Panc1 (cell line): ENCODE results near the gene ZFAND6. TPM values are rescaled to one million over a fixed set of nuclear protein-coding genes. Genes with fewer than 3 reads are reported as not detected.

Experiments used
- ATAC-seq: fragments of 200-7000 bp; cut with Tn5 transposase; 2 replicates; pipeline ENCODE4 v1.9.1; 2020; ENCODE audit warnings: mild to moderate bottlenecking, moderate library complexity
- BruUV-seq: library from RNA; stranded (reverse); fragments of 400-500 nt; replicated peaks from 2 replicates; lab custom pipeline; 2021; lab: Mats Ljungman, UMichigan
- CTCF ChIA-PET: fragments of 300-600 bp; sonication (Branson Sonifier 250); formaldehyde crosslinking; loops from one replicate; lab custom pipeline; 2022; ENCODE audit warnings: antibody characterized with exemption; lab: Charles Lee
- POLR2A ChIA-PET: fragments of 300-600 bp; sonication (Branson Sonifier 250); formaldehyde crosslinking; loops from one replicate; lab custom pipeline; 2022; ENCODE audit warnings: antibody characterized with exemption; lab: Charles Lee
- DNase-seq: peaks from one replicate; pipeline ENCODE4 v3.0.0-alpha.2; 2010; ENCODE audit warnings: low read depth, low spot score
- H3K27ac ChIP-seq: 2 replicates; pipeline ENCODE4 v1.5.1; 2011; ENCODE audit warnings: mild to moderate bottlenecking, low read length, inconsistent platforms
- H3K27me3 ChIP-seq: fragments of 200-500 bp; sonication (Bioruptor generic); 2 replicates; pipeline ENCODE4 v1.6.0; 2014; ENCODE audit warnings: low read length, inconsistent platforms; ENCODE audit not compliant: control insufficient read depth, insufficient read depth
- H3K36me3 ChIP-seq: fragments of 200-500 bp; sonication (Bioruptor generic); 2 replicates; pipeline ENCODE4 v1.5.1; 2014; ENCODE audit warnings: inconsistent platforms, mild to moderate bottlenecking, low read length, moderate library complexity; ENCODE audit not compliant: control insufficient read depth, insufficient read depth
- H3K4me1 ChIP-seq: 2 replicates; pipeline ENCODE4 v1.5.1; 2011; ENCODE audit warnings: inconsistent platforms, mild to moderate bottlenecking, low read length, moderate library complexity; ENCODE audit not compliant: control insufficient read depth, insufficient read depth
- H3K4me3 ChIP-seq, 2 experiments: 2 replicates each; pipeline ENCODE4 v1.5.1; 2011 to 2012; ENCODE audit warnings: low read depth in 2 of 2, low read length in 2 of 2, mild to moderate bottlenecking in 2 of 2, inconsistent platforms in 1 of 2, moderate library complexity in 1 of 2
- H3K9me3 ChIP-seq: fragments of 200-500 bp; sonication (Bioruptor generic); 2 replicates; pipeline ENCODE4 v1.5.1; 2014; ENCODE audit warnings: low read depth, mild to moderate bottlenecking, inconsistent platforms, low read length, moderate library complexity; ENCODE audit not compliant: control insufficient read depth, insufficient read depth
- CTCF ChIP-seq: fragments of 450-650 bp; IDR thresholded peaks from 2 replicates; pipeline ENCODE4 v1.5.1; 2017; ENCODE audit warnings: mild to moderate bottlenecking
- POLR2AphosphoS5 ChIP-seq: IDR thresholded peaks from 2 replicates; pipeline ENCODE4 v1.6.1; 2012; ENCODE audit warnings: mild to moderate bottlenecking, low read depth, low read length, moderate library complexity
- REST ChIP-seq, 2 experiments: IDR thresholded peaks; 2 replicates each; pipeline ENCODE4 v1.6.1; 2011 to 2012; ENCODE audit warnings: low read depth in 2 of 2, control low read depth in 1 of 2, low read length in 1 of 2, mild to moderate bottlenecking in 1 of 2, moderate library complexity in 1 of 2; ENCODE audit not compliant: insufficient read depth in 1 of 2
- SIN3A ChIP-seq: IDR thresholded peaks from 2 replicates; pipeline ENCODE4 v1.6.1; 2012; ENCODE audit warnings: low read depth, mild to moderate bottlenecking, low read length, moderate library complexity, borderline replicate concordance; ENCODE audit not compliant: insufficient read depth
- TCF7L2 ChIP-seq: IDR thresholded peaks from 2 replicates; pipeline ENCODE4 v1.6.1; 2011; ENCODE audit warnings: mild to moderate bottlenecking, low read depth, low read length, inconsistent platforms
- in situ Hi-C: cut with HindIII; loops from 2 replicates; pipeline ENCODE4 v1.10.0; 2016; ENCODE audit warnings: low sequenced_read_pairs, low pct_unique_long_range_greater_than_20kb
- intact Hi-C: fragments of 100-400 bp; cut with micrococcal nuclease; formaldehyde crosslinking; loops from one replicate; pipeline ENCODE4 v1.10.0; 2022; ENCODE audit not compliant: unreplicated experiment
- total RNA-seq: library from RNA; stranded (reverse); gene quantifications from one replicate; pipeline ENCODE4 v1.2.1, GENCODE V29; 2021; ENCODE audit not compliant: unreplicated experiment

The ZFAND6 gene
- total RNA-seq, 1 experiment from 2014 or later, result 73.0 TPM

DNA sequence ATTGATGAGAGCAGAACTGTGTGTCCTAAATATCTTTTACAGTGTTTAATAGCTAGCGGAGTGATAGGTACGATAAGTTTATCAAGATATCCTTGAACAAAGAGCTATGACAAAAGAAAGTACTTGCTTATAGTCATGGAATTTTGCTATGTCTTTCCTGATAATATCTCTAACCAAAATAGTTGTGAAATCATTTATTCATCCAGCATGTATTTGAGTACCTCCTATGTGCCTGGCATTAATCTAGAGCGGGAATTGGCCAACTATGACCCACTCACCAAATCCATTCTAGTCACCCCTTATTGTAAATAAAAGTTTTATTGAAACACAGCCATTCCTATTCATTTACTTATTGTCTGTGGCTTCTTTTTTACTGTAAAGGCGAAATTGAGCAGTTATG, 46.6 kb downstream of the ZFAND6 start:
- Histone ChIP-seq H3K36me3 (no peaks in the 10 kb centered on the region; the same call in 1 of the 2 replicates), H3K27me3 (no peaks in the 10 kb centered on the region), H3K9me3 (no peaks in the 10 kb centered on the region), H3K27ac (no peak overlapping the region), H3K4me3 (no peak overlapping the region), H3K4me1 (peaks cover 13% of the 10 kb centered on the region; the same call in 1 of the 2 replicates)
- TF ChIP-seq SIN3A, result no peak
- CTCF ChIA-PET, result no interaction called here
- BruUV-seq, result no TSS peak
- in situ Hi-C loops, result no loop called here
- intact Hi-C loops, result no loop called here
- DNase-seq (no peak), ATAC-seq (no peak; the same call in 1 of the 2 replicates)
- POLR2A ChIA-PET, result no interaction called here

DNA sequence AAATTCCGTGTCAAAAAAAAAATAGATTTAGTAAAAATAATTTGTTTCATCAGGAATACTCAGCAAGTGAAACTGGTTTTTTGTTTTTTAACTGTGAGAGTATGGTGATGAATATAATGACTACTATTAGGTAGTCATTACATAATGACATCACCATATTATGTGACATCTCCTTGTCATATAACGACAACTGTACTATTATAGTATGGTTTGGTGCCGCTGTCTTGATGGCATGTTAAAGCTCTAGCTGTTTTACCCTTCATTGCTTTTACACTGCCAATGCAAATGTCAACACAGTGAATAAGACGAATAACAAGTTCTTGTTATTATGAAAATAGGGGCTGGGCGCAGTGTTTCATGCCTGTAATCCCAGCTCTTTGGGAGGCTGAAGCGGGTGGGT, 47.7 kb downstream of the ZFAND6 start:
- H3K27ac ChIP-seq, result no peak overlapping the region
- no peak for TF ChIP-seq REST (IDR thresholded peaks at IDR 0.05; ENCODE audit: insufficient read depth in 1 of 2, low read depth in 2 of 2, low read length in 1 of 2)
- no peak for TF ChIP-seq CTCF
- TF ChIP-seq SIN3A, result no peak
- no peak for TF ChIP-seq TCF7L2
- TF ChIP-seq POLR2AphosphoS5, result no peak
- ChIA-PET CTCF (interaction anchor here (0.6 kb wide), 1 partner anchor 44 kb away, joined by 6 read pairs; no protein-coding TSS in a partner anchor), POLR2A (no interaction called here)
- no TSS peak for BruUV-seq
- DNase-seq (no peak), ATAC-seq (no peak)
- H3K4me1 ChIP-seq, result peaks cover 13% of the 10 kb centered on the region; the same call in 1 of the 2 replicates
- in situ Hi-C loops, result no loop called here
- no peaks in the 10 kb centered on the region for H3K9me3 ChIP-seq
- H3K27me3 ChIP-seq, result no peaks in the 10 kb centered on the region
- no peaks in the 10 kb centered on the region; the same call in 1 of the 2 replicates for H3K36me3 ChIP-seq
- intact Hi-C loops, result no loop called here
- no peak overlapping the region for H3K4me3 ChIP-seq

DNA sequence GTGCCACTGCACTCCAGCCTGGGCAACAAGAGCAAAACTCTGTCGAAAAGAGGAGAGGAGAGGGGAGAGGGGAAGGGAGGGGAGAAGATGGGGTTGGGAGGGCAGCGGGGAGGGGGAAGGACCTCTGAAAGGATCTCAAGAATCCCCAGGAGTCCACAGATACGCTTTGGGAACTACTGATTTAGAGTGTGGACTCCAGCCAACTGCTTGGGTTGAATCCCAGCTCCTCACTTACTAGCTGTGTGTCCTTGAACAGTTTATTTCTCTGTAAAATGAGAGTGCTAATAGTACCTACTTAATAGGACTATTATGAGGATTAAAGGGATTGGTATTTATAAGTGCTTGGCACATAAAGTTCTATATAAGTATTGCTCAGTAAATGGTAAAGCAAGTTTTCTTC, 48.3 kb downstream of the ZFAND6 start:
- TF ChIP-seq TCF7L2 (no peak), REST (IDR thresholded peaks at IDR 0.05; ENCODE audit: insufficient read depth in 1 of 2, low read depth in 2 of 2, low read length in 1 of 2) (no peak), CTCF (no peak), POLR2AphosphoS5 (no peak), SIN3A (no peak)
- no peaks in the 10 kb centered on the region for H3K9me3 ChIP-seq
- in situ Hi-C loops (no loop called here), intact Hi-C loops (no loop called here)
- no peaks in the 10 kb centered on the region; the same call in 1 of the 2 replicates for H3K36me3 ChIP-seq
- H3K4me3 ChIP-seq, result no peak overlapping the region
- ATAC-seq, result no peak
- H3K4me1 ChIP-seq, result peaks cover 13% of the 10 kb centered on the region; the same call in 1 of the 2 replicates
- CTCF ChIA-PET, result interaction anchor here (0.6 kb wide), 1 partner anchor 43 kb away, joined by 6 read pairs; no protein-coding TSS in a partner anchor
- POLR2A ChIA-PET, result no interaction called here
- H3K27me3 ChIP-seq, result no peaks in the 10 kb centered on the region
- no peak overlapping the region for H3K27ac ChIP-seq
- no TSS peak for BruUV-seq
- no peak for DNase-seq
